Measurements from ENCODE around the gene ELP4. TPM values are rescaled to one million over a fixed set of nuclear protein-coding genes. Genes with fewer than 3 reads are reported as not detected.

ELP4 gene
- total and polyA plus RNA-seq, 2 experiments from 2014 or later, result 28.2 to 38.3 TPM

GRCh38 chr11:31780078-31780477 lies 270.5 kb downstream of the ELP4 start:
- no peak for DNase-seq (ENCODE audit: low spot score)
- no peak overlapping the region for H3K4me3 ChIP-seq
- Mint-ChIP-seq H3K27me3 (ENCODE audit: insufficient read depth, low read depth, poor library complexity) (no peaks in the 10 kb centered on the region), H3K36me3 (ENCODE audit: low read depth) (peaks cover 4% of the 10 kb centered on the region; the same call in 1 of the 3 replicates), H3K4me3 (no peak overlapping the region), H3K4me1 (peaks cover 15% of the 10 kb centered on the region; the same call in 2 of the 3 replicates), H3K27ac (peak overlapping the region; percentile 39), H3K9me3 (no peaks in the 10 kb centered on the region)
- 0 out of 2 replicates have a peak, but pooled peaks cover 11% of the 10 kb centered on the region for H3K9me2 ChIP-seq (ENCODE audit: insufficient read depth)
- no peak overlapping the region for H3K4me2 ChIP-seq
- no peaks in the 10 kb centered on the region for H4K20me1 ChIP-seq (replicated peaks; ENCODE audit: insufficient read depth)
- no peak overlapping the region for H2AFZ ChIP-seq
- H3K79me2 ChIP-seq (replicated peaks; ENCODE audit: insufficient read depth), result no peaks in the 10 kb centered on the region
- H3K4me1 ChIP-seq (ENCODE audit: insufficient read depth), result peaks cover 9% of the 10 kb centered on the region; the same call in 1 of the 2 replicates
- H3K36me3 ChIP-seq (ENCODE audit: insufficient read depth), result no peaks in the 10 kb centered on the region
- TF ChIP-seq ZNF114 (CRISPR knock-in tag; IDR thresholded peaks at IDR 0.05) (no peak), EZH2phosphoT487 (IDR thresholded peaks at IDR 0.05; ENCODE audit: unreplicated experiment) (no peak), NANOG (IDR thresholded peaks at IDR 0.05; ENCODE audit: borderline replicate concordance) (no peak), EZH2 (IDR thresholded peaks at IDR 0.05; ENCODE audit: low read depth, unreplicated experiment) (no peak), JUNB (IDR thresholded peaks at IDR 0.05; ENCODE audit: unreplicated experiment) (no peak)
- H3F3A ChIP-seq (replicated peaks; ENCODE audit: low read depth), result no peaks in the 10 kb centered on the region
- H3K27me3 ChIP-seq (ENCODE audit: insufficient read depth), result no peaks in the 10 kb centered on the region
- peak; percentile 35; the same call in 2 of the 3 replicates for ATAC-seq
- H3K27ac ChIP-seq (ENCODE audit: low read depth), result no peak overlapping the region

- no peak overlapping the region for H2AFZ ChIP-seq
- Mint-ChIP-seq H3K4me1 (peaks cover 15% of the 10 kb centered on the region; the same call in 2 of the 3 replicates), H3K9me3 (no peaks in the 10 kb centered on the region), H3K27me3 (ENCODE audit: insufficient read depth, low read depth, poor library complexity) (no peaks in the 10 kb centered on the region), H3K36me3 (ENCODE audit: low read depth) (peaks cover 4% of the 10 kb centered on the region; the same call in 1 of the 3 replicates), H3K27ac (no peak overlapping the region; the same call in 1 of the 2 replicates), H3K4me3 (no peak overlapping the region)
- H3K4me2 ChIP-seq, result no peak overlapping the region
- H4K20me1 ChIP-seq (replicated peaks; ENCODE audit: insufficient read depth), result no peaks in the 10 kb centered on the region
- H3K4me3 ChIP-seq, result no peak overlapping the region
- H3K27me3 ChIP-seq (ENCODE audit: insufficient read depth), result no peaks in the 10 kb centered on the region
- no peak for ATAC-seq
- no peaks in the 10 kb centered on the region for H3K79me2 ChIP-seq (replicated peaks; ENCODE audit: insufficient read depth)
- H3K36me3 ChIP-seq (ENCODE audit: insufficient read depth), result no peaks in the 10 kb centered on the region
- 0 out of 2 replicates have a peak, but pooled peaks cover 7% of the 10 kb centered on the region for H3K9me2 ChIP-seq (ENCODE audit: insufficient read depth)
- no peak for DNase-seq (ENCODE audit: low spot score)
- no peak overlapping the region for H3K27ac ChIP-seq (ENCODE audit: low read depth)
- no peaks in the 10 kb centered on the region for H3F3A ChIP-seq (replicated peaks; ENCODE audit: low read depth)
- TF ChIP-seq REST (IDR thresholded peaks at IDR 0.05; ENCODE audit: unreplicated experiment), result no peak
- no peak for TF ChIP-seq EZH2 (IDR thresholded peaks at IDR 0.05; ENCODE audit: low read depth, unreplicated experiment)
- TF ChIP-seq POLR2AphosphoS5 (IDR thresholded peaks at IDR 0.05; ENCODE audit: low read depth), result no peak
- TF ChIP-seq ZNF462 (CRISPR knock-in tag; IDR thresholded peaks at IDR 0.05), result no peak
- no peak for TF ChIP-seq ETS1 (IDR thresholded peaks at IDR 0.05)
- H3K4me1 ChIP-seq (ENCODE audit: insufficient read depth), result peaks cover 9% of the 10 kb centered on the region; the same call in 1 of the 2 replicates
Observed at GRCh38 chr11:31780480-31780971, 271.0 kb downstream of the ELP4 start.
